ENCODE measurements around the gene DAD1.

DAD1 gene

GRCh38 chr14:22534547-22534946, 54.5 kb downstream of the DAD1 start:
- no peak for DNase-seq

- no peak for DNase-seq
These were observed 55.2 kb downstream of the DAD1 start for GRCh38 chr14:22533739-22534359.

- DNase-seq: no peak
These were observed 55.8 kb downstream of the DAD1 start for GRCh38 chr14:22533057-22533704.

GRCh38 chr14:22532345-22533056, 56.5 kb downstream of the DAD1 start:
- no peak for DNase-seq

- no peak for DNase-seq
These were observed 57.3 kb downstream of the DAD1 start for GRCh38 chr14:22531451-22532344.

- no peak for DNase-seq
These were observed 58.9 kb downstream of the DAD1 start for GRCh38 chr14:22530127-22530526.

- no peak for DNase-seq
These were observed 62.3 kb downstream of the DAD1 start for GRCh38 chr14:22526744-22527143.

- DNase-seq: no peak
These were observed 62.8 kb downstream of the DAD1 start for GRCh38 chr14:22526218-22526617.

GRCh38 chr14:22524784-22525161, 64.3 kb downstream of the DAD1 start:
- DNase-seq: no peak

- peak; percentile 60 for DNase-seq
These were observed 64.8 kb downstream of the DAD1 start for GRCh38 chr14:22524115-22524783.

GRCh38 chr14:22523283-22523682, 65.7 kb downstream of the DAD1 start:
- no peak for DNase-seq

- DNase-seq: no peak
These were observed 66.5 kb downstream of the DAD1 start for GRCh38 chr14:22522466-22522957.

- DNase-seq: no peak
These were observed 67.4 kb downstream of the DAD1 start for GRCh38 chr14:22521449-22522239.

- DNase-seq: no peak
These were observed 68.2 kb downstream of the DAD1 start for GRCh38 chr14:22520796-22521195.

- no peak for DNase-seq
These were observed 68.9 kb downstream of the DAD1 start for GRCh38 chr14:22519877-22520685.

GRCh38 chr14:22518073-22518472, 71.0 kb downstream of the DAD1 start:
- no peak for DNase-seq

- no peak for DNase-seq
These were observed 71.8 kb downstream of the DAD1 start for GRCh38 chr14:22517117-22517720.

- no peak for DNase-seq
These were observed 73.1 kb downstream of the DAD1 start for GRCh38 chr14:22515929-22516328.
